ENCODE data around the gene HEATR9. TPM values are rescaled to one million over a fixed set of nuclear protein-coding genes. Genes with fewer than 3 reads are reported as not detected.

Gene HEATR9, protein sequence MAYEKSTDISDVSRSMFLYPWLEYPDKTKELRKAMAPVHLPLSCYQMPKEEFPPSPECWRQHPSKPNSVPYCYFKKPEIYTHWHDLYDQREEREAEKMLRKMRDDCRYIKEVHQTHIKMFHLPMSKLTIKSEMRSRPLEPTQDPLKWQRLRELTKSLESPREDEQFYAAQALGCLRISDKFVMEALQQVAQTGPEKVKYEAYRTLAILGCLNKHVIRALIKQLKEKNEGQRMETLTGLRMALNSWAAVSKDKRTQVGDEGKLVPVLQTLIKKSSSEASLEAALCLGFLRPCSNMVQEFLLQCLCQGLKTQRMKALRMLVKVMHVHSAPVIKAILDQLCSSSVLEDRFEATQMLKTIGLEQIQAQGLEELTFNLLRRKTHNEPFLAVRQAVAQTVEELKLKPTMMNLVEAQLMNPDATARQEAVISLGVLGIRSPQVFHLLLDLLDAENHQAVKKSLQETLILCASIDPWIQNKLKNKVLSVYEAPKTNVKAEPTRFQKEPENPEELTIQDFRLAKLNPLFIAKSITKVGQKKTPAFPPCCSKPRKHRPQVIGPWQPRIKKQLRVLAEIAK
- polyA plus RNA-seq = 0.03 TPM
- long read RNA-seq, donor 1 = 0 reads
- long read RNA-seq, donor 2 = 0 reads
- long read RNA-seq, donor 3 = 0 reads
- long read RNA-seq, donor 4 = 0 reads
- long read RNA-seq, donor 5 = 0 reads
- long read RNA-seq, donor 6 = 0 reads
- long read RNA-seq, donor 7 = 0 reads
- long read RNA-seq, donor 8 = 0 reads
- long read RNA-seq, donor 9 = 0 reads
- long read RNA-seq, donor 10 = 0 reads
- long read RNA-seq, donor 11 = 0 reads

DNA sequence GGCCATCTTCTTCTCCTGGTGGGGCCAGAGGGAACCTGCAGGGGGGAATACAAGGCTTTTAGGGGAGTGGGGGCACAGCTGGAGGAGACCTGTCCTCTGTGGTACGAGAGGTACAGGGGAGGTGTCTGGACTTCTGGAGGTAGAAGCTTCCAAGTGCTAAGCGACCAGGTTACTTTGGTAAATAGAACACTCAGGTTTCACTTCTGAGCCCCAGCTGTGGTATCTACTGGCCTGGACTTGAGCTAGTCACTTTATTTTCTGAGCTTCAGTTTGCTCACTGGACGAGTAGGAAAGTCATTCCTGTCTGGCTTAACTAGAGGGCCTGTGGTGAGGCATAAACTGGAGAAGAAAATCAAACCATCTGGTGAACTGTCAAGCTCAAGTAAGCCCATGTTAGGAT, at the start of gene HEATR9:
TSS of gene HEATR9 (minus strand) at position 155 of the 400 bp plus-strand sequence. CDS start at position 6, 149 bp downstream.
- Histone ChIP-seq H3K4me3 (ENCODE audit: low read length) (no peak within 1 kb of the TSS), H3K9me3 (ENCODE audit: control insufficient read depth, low read depth, low read length) (peaks cover 2% of the 10 kb centered on the region), H3K36me3 (ENCODE audit: control insufficient read depth, insufficient read depth, low read length) (no peaks in the 10 kb centered on the region), H3K4me1 (ENCODE audit: control insufficient read depth, insufficient read depth, low read length) (peaks cover 6% of the 10 kb centered on the region), H3K27ac (ENCODE audit: low read length) (no peak within 1 kb of the TSS), H3K27me3 (ENCODE audit: control insufficient read depth, insufficient read depth, low read length) (no peaks in the 10 kb centered on the region)
- no CpG with 5 or more reads among the region's 3 CpGs for WGBS (ENCODE audit: insufficient coverage, low lambda C conversion rate)
- no peak for DNase-seq

DNA sequence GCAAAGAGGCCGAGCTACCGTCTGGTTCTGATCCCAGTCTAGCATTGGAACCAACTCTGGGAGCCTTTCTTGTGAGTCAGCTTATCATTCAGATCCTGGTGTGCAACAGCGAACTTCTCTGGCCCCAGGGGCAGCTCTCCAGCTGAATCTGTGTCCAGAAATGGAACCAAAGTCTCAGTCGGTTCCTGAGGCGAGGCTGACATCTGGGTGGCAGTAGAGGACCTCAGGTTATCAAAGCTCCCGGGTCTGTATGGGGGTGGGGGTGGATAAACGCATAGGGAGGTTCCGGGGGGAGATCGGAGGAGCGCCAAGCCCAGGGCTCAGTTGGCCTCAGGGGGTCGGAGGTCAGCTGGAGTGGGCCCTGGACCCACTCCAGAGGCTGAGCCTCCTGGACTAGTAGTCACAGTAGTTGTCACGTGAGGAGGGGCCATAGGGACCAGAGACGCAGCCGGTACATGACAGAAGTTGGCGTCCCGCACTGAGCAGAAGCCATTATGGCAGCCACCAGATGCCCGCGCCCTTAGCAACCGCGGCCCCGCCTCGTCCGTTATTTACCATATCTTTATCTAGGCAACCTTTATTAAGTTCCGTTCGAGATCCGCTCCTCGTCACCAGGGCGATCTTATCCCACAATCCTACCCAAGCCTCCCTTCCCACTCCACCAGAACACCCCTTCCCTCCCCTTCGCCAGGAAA, 49.0 kb upstream of the HEATR9 start:
- WGBS (ENCODE audit: insufficient coverage, low lambda C conversion rate) = 92% methylated on average over 5 of the region's 29 CpGs

GRCh38 chr17:35915153-35915964, 46.7 kb upstream of the HEATR9 start:
- Histone ChIP-seq H3K9me3 (ENCODE audit: control insufficient read depth, low read depth, low read length) (peaks cover 7% of the 10 kb centered on the region), H3K4me1 (ENCODE audit: control insufficient read depth, insufficient read depth, low read length) (peaks cover 25% of the 10 kb centered on the region), H3K27ac (ENCODE audit: low read length) (peak overlapping the region; percentile 95), H3K36me3 (ENCODE audit: control insufficient read depth, insufficient read depth, low read length) (no peaks in the 10 kb centered on the region), H3K27me3 (ENCODE audit: control insufficient read depth, insufficient read depth, low read length) (no peaks in the 10 kb centered on the region), H3K4me3 (ENCODE audit: low read length) (no peak overlapping the region)
- DNase-seq = peak; percentile 77 to 90
- no CpG with 5 or more reads among the region's 3 CpGs for WGBS (ENCODE audit: insufficient coverage, low lambda C conversion rate)

More for the DNA sequence above, 49.0 kb upstream of the HEATR9 start:
- DNase-seq = no peak
- peaks cover 25% of the 10 kb centered on the region for H3K4me1 ChIP-seq (ENCODE audit: control insufficient read depth, insufficient read depth, low read length)
- no peak overlapping the region for H3K4me3 ChIP-seq (ENCODE audit: low read length)
- no peaks in the 10 kb centered on the region for H3K36me3 ChIP-seq (ENCODE audit: control insufficient read depth, insufficient read depth, low read length)
- H3K27ac ChIP-seq (ENCODE audit: low read length) = no peak overlapping the region
- H3K9me3 ChIP-seq (ENCODE audit: control insufficient read depth, low read depth, low read length) = peaks cover 7% of the 10 kb centered on the region
- H3K27me3 ChIP-seq (ENCODE audit: control insufficient read depth, insufficient read depth, low read length) = no peaks in the 10 kb centered on the region

DNA sequence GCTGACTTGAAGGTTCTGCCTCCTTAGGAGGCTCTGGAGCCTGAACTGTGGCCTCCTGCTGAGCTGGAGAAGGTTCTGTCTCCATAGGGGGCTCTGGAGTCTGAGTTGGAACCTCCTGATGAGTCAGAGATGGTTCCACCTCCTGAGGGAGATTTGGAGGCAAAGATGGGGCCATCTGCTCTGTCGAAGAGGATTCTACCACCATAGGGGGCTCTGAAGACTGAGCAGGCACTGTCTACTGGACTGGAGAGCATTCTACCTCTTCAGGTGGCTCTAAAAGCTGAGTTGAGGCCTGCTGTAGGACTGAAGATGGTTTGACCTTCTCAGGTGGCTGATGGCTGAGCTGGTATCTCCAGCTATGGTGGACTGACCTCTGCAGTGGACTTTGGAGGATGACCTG, 45.7 kb upstream of the HEATR9 start:
- no peaks in the 10 kb centered on the region for H3K36me3 ChIP-seq (ENCODE audit: control insufficient read depth, insufficient read depth, low read length)
- H3K4me3 ChIP-seq (ENCODE audit: low read length) = no peak overlapping the region
- peaks cover 7% of the 10 kb centered on the region for H3K9me3 ChIP-seq (ENCODE audit: control insufficient read depth, low read depth, low read length)
- H3K27ac ChIP-seq (ENCODE audit: low read length) = peak overlapping the region; percentile 95
- WGBS (ENCODE audit: insufficient coverage, low lambda C conversion rate) = no CpG with 5 or more reads among the region's 1 CpG
- no peaks in the 10 kb centered on the region for H3K27me3 ChIP-seq (ENCODE audit: control insufficient read depth, insufficient read depth, low read length)
- peaks cover 25% of the 10 kb centered on the region for H3K4me1 ChIP-seq (ENCODE audit: control insufficient read depth, insufficient read depth, low read length)
- DNase-seq = no peak

DNA sequence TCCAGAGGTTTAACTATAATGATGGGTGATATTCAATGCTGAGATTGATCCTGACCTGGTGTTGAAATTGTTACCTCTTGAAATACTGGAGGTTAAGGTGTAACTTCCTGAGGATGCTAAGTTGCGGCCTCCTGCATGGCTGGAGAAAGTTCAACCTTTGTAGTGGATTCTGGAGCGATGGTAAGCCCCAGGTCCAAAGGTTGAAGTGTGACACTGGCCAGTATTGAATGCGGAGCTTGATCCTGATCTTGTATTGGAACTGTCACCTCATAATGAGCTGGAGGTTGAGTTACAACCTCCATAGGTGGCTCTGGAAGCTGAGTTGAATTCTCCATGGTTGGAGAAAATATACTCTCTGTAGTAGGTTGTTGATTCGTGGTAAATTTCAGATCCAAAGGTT, 44.9 kb upstream of the HEATR9 start:
- DNase-seq = peak in 1 of 2 donors; percentile 51
- no peak overlapping the region for H3K4me3 ChIP-seq (ENCODE audit: low read length)
- H3K9me3 ChIP-seq (ENCODE audit: control insufficient read depth, low read depth, low read length) = peaks cover 7% of the 10 kb centered on the region
- peaks cover 25% of the 10 kb centered on the region for H3K4me1 ChIP-seq (ENCODE audit: control insufficient read depth, insufficient read depth, low read length)
- H3K27ac ChIP-seq (ENCODE audit: low read length) = peak overlapping the region; percentile 95
- WGBS (ENCODE audit: insufficient coverage, low lambda C conversion rate) = no CpG with 5 or more reads among the region's 4 CpGs
- no peaks in the 10 kb centered on the region for H3K36me3 ChIP-seq (ENCODE audit: control insufficient read depth, insufficient read depth, low read length)
- H3K27me3 ChIP-seq (ENCODE audit: control insufficient read depth, insufficient read depth, low read length) = no peaks in the 10 kb centered on the region

GRCh38 chr17:35912942-35913341, 44.3 kb upstream of the HEATR9 start:
- DNase-seq = peak in 1 of 2 donors; percentile 40
- Histone ChIP-seq H3K27me3 (ENCODE audit: control insufficient read depth, insufficient read depth, low read length) (no peaks in the 10 kb centered on the region), H3K4me1 (ENCODE audit: control insufficient read depth, insufficient read depth, low read length) (peaks cover 25% of the 10 kb centered on the region), H3K9me3 (ENCODE audit: control insufficient read depth, low read depth, low read length) (peaks cover 4% of the 10 kb centered on the region), H3K27ac (ENCODE audit: low read length) (no peak overlapping the region), H3K4me3 (ENCODE audit: low read length) (no peak overlapping the region), H3K36me3 (ENCODE audit: control insufficient read depth, insufficient read depth, low read length) (no peaks in the 10 kb centered on the region)
- WGBS (ENCODE audit: insufficient coverage, low lambda C conversion rate) = no CpG with 5 or more reads among the region's 2 CpGs

GRCh38 chr17:35912339-35912912, 43.7 kb upstream of the HEATR9 start:
- no peak overlapping the region for H3K4me3 ChIP-seq (ENCODE audit: low read length)
- H3K9me3 ChIP-seq (ENCODE audit: control insufficient read depth, low read depth, low read length) = no peaks in the 10 kb centered on the region
- no peak overlapping the region for H3K27ac ChIP-seq (ENCODE audit: low read length)
- H3K27me3 ChIP-seq (ENCODE audit: control insufficient read depth, insufficient read depth, low read length) = no peaks in the 10 kb centered on the region
- no peak for DNase-seq
- WGBS (ENCODE audit: insufficient coverage, low lambda C conversion rate) = no CpG with 5 or more reads among the region's 3 CpGs
- no peaks in the 10 kb centered on the region for H3K36me3 ChIP-seq (ENCODE audit: control insufficient read depth, insufficient read depth, low read length)
- peaks cover 25% of the 10 kb centered on the region for H3K4me1 ChIP-seq (ENCODE audit: control insufficient read depth, insufficient read depth, low read length)

DNA sequence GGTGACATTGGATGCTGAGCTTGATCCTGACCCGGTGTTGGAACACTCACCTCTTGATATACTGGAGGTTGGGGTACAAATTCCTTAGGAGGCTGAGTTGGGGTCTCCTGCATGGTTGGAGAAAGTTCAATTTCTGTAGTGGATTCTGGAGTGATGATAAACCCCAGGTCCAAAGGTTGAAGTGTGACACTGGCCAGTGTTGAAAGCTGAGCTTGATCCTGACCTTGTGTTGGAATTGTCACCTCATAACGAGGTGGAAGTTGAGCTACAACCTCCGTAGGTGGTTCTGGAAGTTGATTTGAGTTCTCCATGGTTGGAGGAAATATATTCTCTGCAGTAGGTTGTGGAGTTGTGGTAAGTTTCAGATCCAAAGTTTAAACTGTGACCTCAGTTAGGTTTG, 40.7 kb upstream of the HEATR9 start:
- no peaks in the 10 kb centered on the region for H3K9me3 ChIP-seq (ENCODE audit: control insufficient read depth, low read depth, low read length)
- H3K27ac ChIP-seq (ENCODE audit: low read length) = no peak overlapping the region
- peaks cover 20% of the 10 kb centered on the region for H3K4me1 ChIP-seq (ENCODE audit: control insufficient read depth, insufficient read depth, low read length)
- no peaks in the 10 kb centered on the region for H3K27me3 ChIP-seq (ENCODE audit: control insufficient read depth, insufficient read depth, low read length)
- H3K4me3 ChIP-seq (ENCODE audit: low read length) = no peak overlapping the region
- WGBS (ENCODE audit: insufficient coverage, low lambda C conversion rate) = no CpG with 5 or more reads among the region's 3 CpGs
- DNase-seq = peak in 1 of 2 donors; percentile 13
- H3K36me3 ChIP-seq (ENCODE audit: control insufficient read depth, insufficient read depth, low read length) = no peaks in the 10 kb centered on the region

GRCh38 chr17:35907691-35908090, 39.0 kb upstream of the HEATR9 start:
- no peak overlapping the region for H3K4me3 ChIP-seq (ENCODE audit: low read length)
- no peak overlapping the region for H3K27ac ChIP-seq (ENCODE audit: low read length)
- no peak for DNase-seq
- H3K4me1 ChIP-seq (ENCODE audit: control insufficient read depth, insufficient read depth, low read length) = peaks cover 14% of the 10 kb centered on the region
- H3K9me3 ChIP-seq (ENCODE audit: control insufficient read depth, low read depth, low read length) = no peaks in the 10 kb centered on the region
- H3K36me3 ChIP-seq (ENCODE audit: control insufficient read depth, insufficient read depth, low read length) = no peaks in the 10 kb centered on the region
- no peaks in the 10 kb centered on the region for H3K27me3 ChIP-seq (ENCODE audit: control insufficient read depth, insufficient read depth, low read length)
- 100% methylated on average over 1 of the region's 5 CpGs for whole genome bisulfite sequencing (ENCODE audit: insufficient coverage, low lambda C conversion rate)
